Embryonic facial prominence (tissue), 1 donor: ENCODE results near the gene KRT71.
"Not testable (repeated sequence)": the region's sequence is repeated elsewhere in the genome, so short reads cannot be mapped to it uniquely, and the experiment has no call there.

Source experiments
- DNase-seq: peaks from one replicate; pipeline ENCODE4 v3.0.0-alpha.2; 2016; ENCODE audit errors: extremely low spot score

Gene KRT71

DNA sequence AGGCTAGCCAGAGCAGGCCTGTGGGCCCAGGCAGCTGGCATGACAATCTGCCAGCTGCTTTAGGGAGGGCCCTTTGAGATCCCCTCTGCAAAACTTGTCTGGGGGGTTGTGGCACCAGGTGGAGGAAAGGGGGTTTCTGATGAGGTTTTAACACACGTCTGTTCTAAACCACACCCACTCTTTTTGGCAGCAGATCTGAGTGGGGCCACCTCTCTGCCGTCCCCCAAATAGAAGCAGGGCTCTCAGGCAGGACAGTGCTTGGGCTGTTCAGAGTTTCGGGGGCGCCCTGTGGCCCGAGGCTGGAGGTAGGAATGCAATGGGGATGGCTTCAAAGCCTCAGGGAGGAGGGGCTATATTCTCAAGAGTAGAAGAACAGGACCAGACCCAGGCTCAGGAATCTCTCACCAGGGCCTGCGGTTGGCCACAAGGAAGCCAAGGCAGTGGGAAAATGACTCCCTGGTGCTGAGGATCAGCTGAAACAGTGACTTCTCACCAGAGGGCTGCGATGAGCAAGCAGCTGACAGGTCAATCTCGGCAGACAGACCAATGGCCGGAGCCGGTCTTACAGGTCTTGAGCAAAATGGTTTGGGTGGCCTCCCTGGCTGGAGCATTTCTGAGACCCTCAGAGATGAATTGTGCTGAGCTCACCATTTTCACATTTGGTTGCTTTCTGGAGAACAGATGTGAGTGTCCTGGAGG lies 31.2 kb downstream of the KRT71 start:
- no peak for DNase-seq

DNA sequence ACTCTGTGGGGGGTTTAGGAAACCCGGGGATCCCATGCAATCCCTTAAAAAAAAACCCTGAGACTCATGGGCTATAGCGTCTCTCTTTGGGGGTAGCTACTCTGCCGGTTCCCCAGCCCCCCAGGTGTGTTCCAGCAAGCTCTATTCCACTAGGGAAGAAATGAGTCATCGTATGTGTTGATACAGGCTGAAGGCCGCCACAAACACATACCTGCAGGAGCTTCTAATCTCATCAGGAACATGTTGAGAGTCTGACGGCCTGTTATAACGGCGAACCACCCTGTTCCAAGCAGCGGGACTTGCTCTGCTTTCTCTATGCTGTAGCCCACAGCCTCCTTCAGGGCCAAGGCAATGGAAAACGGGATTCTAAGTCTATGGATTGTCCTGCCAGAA lies 31.8 kb downstream of the KRT71 start:
- DNase-seq: peak; percentile 27

DNA sequence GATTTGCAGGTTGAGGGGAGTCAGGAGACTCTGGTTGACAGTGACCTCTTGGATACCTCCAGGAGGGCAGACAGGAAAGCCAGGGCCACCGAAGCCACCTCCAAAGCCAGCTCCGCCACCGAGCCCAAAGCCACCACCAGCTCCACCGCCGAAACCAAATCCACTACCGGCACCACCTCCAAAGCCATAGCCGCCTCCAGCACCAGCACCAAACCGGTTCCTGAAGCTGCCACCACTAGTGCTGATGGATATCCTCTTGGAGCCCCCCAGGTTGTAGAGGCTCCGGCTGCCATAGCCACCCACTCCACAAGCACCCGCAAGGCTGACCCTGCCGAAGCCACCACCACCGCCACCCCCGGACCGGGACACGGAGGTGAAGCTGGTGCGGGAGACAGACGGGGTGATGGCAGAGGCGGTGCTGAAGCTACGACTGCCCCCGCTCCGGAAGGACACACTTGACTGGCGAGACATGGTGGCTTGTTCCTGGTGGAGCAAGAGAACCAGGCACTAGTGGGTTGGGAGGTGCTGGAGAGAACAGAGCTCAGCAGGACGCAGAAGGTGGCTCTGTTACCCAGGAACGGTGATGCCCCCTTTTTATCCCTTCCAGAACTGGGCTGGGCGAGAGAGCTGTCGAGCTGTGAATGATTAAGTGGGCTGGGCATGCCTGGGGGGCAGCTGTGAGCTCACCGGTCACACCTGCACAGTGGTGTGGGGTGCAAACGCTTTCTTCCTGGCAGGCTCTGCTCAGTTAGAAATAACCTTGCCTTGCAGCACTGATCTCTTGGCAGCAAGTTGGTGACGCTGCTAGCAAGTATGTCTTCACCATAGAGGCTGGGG lies 32.9 kb downstream of the KRT71 start, which contains the start of gene KRT5:
Gene KRT5 (minus strand): TSS at position 569 of the 837 bp plus-strand sequence. CDS start 98 bp downstream, at position 471.
- no peak for DNase-seq

DNA sequence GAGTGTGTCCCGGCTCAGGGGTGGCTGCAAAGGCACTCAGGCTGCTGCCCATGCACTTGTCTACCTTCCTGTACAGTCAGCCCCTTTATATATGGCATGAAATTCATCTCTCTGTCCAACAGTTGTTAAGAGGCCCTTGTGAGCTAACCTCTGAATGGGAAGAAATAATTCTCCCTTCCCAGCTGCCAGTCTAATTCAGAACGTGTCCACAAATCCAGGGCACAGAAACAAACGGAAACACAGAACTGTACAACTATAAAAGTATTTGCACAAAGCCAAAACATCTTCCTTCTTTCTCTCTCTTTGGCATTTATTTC lies 33.6 kb downstream of the KRT71 start:
- no peak for DNase-seq

DNA sequence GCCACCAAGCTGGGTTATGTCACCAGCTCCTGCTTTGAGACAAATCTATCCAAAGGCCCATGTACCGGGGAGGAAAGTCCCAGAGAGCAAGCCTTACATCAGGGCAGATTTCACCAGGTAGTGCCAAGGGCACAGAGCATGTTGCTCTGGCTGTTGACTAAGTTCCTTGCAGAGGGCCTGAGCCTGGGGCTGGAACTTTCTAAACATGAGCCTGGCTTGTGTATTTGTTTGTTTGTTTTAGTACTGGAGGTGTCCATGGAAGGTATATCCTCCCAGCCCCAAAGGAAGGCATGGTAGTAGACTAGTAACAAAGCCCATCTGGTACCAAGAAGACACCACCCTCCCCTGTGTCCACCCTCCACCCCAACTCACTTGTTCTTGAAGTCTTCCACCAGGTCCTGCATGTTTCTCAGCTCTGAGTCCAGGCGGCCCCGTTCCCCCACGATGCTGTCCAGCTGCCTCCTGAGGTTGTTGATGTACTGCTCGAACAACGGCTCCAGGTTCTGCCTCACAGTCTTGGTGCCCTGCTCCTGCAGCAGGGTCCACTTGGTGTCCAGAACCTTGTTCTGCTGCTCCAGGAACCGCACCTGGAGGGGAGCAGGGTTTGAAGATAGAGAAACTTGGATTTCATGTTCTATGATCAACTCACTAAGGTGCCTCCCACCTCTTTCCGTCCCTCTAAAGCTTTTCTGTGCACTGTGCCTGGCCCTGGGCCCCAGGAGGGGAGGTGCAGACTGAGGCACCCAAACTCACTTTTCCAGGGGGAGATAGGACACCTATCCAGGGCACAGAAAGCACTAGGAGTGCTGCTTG lies 34.2 kb downstream of the KRT71 start:
- DNase-seq: no peak

DNA sequence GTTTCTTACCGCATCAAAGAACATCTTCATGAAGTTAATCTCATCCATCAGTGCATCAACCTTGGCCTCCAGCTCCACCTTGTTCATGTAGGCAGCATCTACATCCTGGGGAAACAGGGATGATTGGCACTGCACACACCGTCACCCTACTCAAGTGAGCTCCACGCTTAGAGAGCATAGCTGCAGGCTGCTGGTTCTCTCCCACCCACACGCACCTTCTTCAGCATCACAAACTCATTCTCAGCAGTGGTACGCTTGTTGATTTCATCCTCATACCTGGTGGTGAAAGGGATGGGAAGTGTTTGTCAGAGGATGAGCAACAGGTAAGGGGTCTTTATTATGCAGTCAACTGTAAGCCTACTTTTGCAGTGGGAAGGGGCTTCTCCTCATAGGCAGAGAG lies 35.1 kb downstream of the KRT71 start:
- no peak for DNase-seq

DNA sequence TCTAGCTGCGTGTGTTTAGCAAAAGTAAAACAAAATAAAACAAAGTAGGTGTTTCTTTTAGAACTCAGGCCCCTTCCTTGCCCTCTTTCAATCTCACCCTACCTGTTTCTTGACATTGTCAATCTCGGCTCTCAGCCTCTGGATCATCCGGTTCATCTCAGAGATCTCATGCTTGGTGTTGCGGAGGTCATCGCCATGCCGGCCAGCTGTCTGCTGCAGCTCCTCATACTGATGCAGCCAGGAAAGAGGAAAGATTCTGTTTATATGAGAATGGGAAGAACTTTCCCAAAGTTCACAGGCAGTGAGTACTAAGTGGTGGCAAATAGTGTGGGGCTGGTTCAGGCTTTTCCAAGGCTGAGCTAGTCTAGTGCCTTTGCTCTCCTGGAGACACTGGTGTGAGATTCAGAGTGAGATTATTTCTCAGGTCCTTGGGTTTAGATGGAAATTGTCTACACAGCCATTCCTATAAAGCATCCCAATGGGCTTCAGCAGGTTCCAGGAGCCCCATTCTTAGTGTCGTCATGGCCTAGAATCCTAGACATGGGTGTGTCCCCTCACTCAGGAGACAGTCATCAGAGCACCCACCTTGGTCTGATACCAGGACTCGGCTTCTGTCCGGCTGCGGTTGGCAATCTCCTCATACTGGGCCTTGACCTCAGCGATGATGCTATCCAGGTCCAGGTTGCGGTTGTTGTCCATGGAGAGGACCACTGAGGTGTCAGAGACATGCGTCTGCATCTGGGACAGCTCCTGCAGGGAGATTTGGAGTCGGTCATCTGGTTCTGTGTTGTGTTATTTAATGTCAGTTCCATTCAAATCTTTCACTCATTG lies 35.7 kb downstream of the KRT71 start:
- DNase-seq: no peak

DNA sequence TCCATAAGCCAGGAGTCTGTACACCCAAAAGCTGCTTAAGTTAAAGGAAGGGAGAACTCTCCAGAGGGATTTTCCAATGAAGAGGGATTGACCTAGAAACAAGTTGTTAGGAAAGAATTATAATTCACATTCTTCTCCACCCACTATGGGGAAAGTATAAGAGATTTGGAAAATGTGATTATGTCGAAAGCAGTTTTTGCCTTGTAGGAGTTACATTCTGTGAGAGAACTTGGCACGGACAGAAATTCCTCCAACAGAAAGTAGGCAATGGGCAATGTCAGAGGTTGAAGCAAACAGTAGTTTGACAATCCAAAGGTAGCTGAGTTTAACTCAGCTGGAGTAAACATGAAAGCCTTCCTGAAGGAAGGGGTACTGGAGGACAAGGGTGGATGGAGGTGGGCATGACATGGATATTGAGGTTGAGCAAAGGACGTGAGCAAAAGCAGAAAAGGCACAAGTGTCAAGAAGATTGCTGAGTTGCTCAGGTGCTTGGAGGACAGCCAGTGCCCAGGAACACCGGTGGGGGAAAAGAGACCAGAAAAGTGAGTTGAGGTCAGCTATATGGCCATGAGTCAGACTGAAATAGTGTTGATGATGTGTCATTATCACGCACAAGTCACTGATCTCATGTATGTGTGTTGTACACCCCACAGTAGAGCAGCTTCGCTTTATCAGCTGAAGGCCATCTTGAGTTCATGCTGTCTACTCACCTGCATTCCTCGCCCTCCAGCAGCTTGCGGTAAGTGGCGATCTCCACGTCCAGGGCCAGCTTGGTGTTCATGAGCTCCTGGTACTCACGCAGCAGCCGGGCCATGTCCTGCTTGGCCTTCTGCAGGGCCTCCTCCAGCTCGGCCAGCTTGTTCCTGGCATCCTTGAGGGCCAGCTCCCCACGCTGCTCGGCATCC lies 36.8 kb downstream of the KRT71 start:
- DNase-seq: no peak

DNA sequence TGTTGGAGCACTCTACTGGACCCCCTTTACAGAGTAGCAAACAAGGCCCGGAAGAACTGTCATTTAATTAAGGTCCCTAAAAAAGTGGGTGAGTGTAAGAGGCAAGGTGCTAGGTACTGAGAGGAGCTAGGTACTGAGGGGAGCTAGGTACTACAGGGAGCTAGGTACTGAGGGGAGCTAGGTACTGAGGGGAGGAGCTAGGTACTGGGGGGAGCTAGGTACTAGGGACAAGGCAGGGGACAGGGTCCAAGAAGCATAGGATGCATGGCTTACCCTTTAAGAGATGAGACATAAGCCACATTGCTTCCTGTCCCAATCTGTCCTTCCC lies 37.7 kb downstream of the KRT71 start:
- no peak for DNase-seq

DNA sequence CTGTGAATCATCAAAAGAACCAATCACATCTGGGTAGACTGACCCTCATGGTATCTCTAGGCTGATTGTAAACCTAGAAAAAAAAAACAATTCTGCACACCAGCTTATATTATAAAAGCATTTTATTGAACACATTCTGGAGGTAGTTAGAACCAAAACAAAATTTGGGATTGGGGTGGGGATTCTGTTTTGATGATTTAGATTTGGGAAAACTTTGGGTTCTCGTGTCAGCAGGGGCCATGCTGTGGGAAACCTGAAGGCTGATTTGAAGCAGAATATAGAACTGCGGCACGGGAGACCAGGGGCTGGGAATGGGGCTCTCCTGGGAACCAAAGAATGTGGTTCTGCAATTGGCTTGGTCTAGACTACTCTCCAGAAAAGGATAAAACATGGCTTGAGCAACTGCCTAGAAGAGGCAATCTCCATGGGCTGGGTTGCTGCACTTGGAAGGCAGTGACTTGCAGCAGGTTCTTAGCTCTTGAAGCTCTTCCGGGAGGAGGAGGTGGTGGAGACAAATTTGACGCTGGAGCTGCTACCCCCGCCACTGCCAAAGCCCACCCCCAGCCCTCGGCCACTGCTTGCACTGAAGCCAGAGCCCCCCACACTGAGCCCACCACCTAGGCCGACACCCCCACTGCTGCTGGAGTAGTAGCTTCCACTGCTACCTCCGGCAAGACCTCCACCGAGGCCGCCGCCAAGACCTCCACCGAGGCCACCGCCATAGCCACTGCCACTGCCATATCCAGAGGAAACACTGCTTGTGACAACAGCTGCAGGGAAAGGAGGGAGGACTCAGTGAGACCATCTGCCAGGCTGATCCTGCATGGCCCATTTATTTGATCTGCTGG lies 38.2 kb downstream of the KRT71 start:
- DNase-seq: no peak

DNA sequence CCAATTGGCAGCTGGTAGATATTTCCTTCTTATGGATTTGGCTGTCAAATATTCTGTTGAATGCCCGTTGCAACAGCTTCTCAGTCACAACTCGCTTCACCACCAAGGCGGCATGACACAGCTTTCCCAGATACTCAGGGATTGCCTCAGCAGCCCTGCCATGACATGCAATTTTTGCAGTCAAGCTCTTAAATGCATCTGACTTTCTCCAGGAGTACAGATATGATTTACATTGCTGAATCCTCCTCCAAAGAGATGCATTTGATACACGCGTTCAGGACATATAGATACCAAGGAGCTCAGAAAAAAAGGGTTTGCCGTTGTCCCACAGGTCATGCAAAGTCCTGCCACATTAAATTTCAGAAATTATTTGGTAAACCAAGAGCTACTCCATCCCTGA lies 39.2 kb downstream of the KRT71 start:
- no peak for DNase-seq

DNA sequence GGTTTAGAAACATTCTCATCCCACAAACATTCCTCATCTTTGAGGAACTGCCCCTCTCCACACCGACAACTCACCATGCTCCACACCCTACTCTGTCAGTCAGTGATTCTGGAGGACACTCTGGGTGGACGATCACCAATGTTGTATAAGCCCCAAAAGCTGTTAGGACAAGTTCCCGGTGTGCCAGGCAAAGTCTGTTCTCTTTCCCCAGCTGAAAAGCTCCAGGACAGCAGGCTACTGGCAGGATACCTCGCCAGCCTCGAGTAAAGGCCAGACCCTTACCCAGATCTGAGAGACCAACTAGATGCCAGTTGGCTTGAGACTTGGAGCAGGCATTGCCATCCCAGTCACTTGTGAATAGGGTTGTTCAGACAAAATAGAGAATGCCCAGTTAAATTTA lies 44.7 kb downstream of the KRT71 start:
- DNase-seq: no peak

DNA sequence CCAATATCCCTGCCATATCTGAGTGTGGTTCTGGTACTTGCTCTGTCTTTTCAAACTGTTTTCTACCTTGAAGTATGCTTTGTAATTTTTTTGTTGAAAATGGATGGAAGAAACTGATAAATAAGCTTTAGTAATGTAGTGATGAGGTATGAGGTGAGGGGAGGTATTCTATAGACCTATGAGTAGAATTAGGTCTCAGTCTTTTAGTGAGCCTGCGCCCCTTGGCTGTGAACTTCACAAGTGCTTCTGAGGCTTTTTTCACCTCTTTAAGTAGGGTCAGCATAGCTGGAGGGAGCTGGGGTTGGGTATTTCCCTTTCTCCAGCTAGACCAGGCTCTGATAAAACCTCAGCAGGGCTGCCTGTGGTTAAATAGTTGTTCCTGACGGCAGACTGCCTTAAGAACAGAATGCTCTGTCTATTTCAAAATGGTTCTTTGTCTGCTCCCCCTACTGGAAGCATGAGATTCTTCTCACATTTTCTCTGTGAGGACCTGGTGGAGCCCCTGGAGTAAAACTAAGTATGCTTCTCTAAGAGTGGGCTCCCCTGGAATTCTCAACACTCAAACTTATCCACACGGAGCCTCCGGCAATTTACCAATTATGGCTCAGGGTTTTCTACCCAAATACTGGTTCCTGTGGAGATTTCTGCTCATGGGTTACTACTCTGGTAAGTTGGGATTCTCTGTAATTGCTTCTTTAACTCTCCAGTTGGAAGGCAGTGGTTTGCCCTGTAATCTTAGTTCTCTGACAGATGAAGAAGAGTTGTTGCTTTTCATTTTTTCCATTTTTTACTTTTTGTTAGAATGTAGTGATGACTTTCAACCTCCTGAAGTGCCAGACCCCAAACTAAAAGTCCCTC lies 45.9 kb downstream of the KRT71 start:
- DNase-seq: no peak

DNA sequence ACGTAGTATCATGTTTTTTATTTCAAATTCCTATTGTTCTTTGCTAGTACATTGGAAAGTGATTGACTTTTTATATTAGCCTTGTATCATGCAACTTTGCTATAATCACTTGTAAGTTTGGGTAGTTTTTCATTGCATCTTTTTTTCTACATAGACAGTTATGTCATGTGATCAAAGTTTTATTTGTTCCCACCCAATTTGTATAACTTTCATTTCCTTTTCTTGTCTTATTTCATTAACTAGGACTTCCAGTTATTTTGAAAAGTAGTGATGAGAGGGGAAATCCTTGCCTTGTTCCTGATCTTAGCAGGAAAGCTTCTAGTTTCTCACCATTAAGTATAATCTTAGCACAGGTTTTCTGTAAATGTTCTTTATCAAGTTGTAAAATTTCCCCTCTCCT lies 50.1 kb downstream of the KRT71 start:
- DNase-seq: no peak

DNA sequence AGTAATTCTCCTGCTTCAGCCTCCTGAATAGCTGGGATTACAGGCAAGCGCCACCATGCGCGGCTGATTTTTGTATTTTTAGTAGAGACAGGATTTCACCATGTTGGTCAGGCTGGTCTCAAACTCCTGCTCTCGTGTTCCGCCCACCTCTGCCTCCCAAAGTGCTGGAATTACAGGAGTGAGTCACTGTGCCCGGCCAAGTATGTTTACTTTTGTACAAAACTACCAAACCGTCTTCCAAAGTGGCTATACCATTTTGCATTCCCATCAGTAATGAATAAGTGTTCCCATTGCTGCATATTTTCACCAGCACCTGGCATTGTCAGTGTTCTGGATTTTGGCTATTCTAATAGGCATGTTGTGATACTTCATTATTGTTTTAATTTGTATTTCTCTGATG lies 51.5 kb downstream of the KRT71 start:
- no peak for DNase-seq

DNA sequence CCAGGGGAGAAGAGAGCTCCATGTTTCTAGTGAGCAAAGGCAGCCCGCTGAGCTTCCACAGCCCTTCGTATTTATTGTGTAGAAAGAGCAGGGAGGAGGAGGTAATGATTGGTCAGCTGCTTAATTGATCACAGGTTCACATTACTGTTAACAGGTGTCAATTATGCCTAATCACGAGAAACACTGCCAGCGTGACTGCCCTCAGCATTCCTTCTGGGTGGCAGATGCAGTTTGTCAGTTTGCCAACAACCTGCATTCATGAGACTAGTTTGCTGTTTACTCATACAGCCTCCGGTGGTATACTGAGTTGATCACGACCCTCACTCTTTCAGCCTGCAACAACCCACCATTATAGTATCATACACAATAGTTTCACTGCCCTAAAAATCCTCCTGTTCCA lies 52.4 kb downstream of the KRT71 start:
- not testable (repeated sequence) for DNase-seq

DNA sequence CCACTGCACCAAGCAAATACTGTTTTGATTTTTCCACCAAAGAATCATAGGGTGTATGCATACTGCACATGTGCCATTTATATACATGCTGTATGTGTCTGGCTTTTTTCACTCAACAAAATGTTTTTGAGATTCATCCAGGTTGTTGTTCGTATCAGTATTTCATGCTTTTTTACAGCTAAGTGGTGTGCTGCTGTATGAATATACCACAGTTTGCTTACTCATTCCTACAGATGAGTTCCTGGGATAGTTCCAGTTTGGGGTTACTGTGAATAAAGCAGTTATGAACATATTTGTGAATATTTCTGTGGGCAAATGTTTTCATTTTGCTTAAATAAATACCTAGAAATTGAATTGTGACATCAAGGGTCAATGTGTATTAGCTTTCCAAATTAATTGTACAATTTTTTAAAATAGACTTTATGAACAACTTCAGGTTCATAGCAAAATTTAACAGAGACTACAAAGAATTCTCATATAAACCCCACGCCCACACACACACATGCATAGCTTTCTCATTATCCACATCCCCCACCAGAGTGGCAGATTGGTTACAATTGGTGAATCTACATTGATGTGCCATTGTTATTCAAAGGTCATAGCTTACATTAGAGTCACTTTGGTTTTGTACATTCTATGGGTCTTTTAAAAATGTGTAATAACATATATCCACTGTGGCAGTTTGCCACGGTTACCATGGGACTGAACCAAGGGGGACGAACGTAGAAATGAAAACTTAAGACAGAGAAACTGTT lies 53.0 kb downstream of the KRT71 start:
- DNase-seq: no peak

DNA sequence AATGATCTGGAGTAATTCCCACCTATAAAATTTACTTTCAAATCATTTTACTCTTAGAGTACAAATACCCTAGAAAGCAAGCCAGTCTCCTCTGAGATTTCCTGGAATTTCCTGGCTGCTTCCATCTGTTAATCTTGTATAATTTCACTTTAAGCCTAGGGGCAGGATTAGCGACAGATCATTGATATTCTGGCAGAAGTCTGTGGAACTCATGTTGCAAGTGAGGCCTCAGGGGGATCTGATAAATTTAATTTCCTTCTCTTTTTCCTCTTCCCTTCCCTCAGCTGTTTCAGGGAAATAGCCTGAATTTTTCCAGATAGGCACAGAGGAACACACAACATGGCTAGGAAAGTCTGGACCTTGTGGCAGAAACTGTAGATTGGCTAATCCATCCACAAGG lies 54.0 kb downstream of the KRT71 start:
- no peak for DNase-seq
